Heart right ventricle (tissue), 16 donors: Measurements from ENCODE around the gene SART1. TPM values are rescaled to one million over a fixed set of nuclear protein-coding genes. Genes with fewer than 3 reads are reported as not detected.

ENCODE experiments used
- ATAC-seq, 8 donors: fragments of 200-7000 bp; cut with Tn5 transposase; one replicate each; pipeline ENCODE4 v1.9.1; 2020; ENCODE audit warnings: mild to moderate bottlenecking in 8 of 8, moderate library complexity in 8 of 8, moderate number of reproducible peaks in 1 of 8
- DNase-seq, 2 donors: peaks; one replicate each; pipeline ENCODE4 v3.0.0-alpha.2; 2020
- H3K27ac ChIP-seq, 10 donors: fragments of 200-600 bp; sonication (generic) in 2 of 10; one replicate each; pipeline versions ENCODE4 v1.5.0 to v1.8.0; 2020 to 2022; ENCODE audit warnings: mild to moderate bottlenecking in 3 of 10
- H3K27me3 ChIP-seq, 7 donors: fragments of 200-600 bp; one replicate each; pipeline ENCODE4 v1.8.0; 2021 to 2022; ENCODE audit warnings: mild to moderate bottlenecking in 2 of 7
- H3K36me3 ChIP-seq, 9 donors: fragments of 200-600 bp; sonication (generic) in 1 of 9; one replicate each; pipeline versions ENCODE4 v1.5.0 to v1.8.0; 2020 to 2022; ENCODE audit warnings: mild to moderate bottlenecking in 2 of 9
- H3K4me1 ChIP-seq, 9 donors: fragments of 200-600 bp; sonication (generic) in 1 of 9; one replicate each; pipeline versions ENCODE4 v1.5.0 to v1.8.0; 2020 to 2022; ENCODE audit warnings: mild to moderate bottlenecking in 4 of 9
- H3K4me3 ChIP-seq, 10 donors: fragments of 200-600 bp; sonication (generic) in 2 of 10; one replicate each; pipeline versions ENCODE4 v1.5.0 to v1.8.0; 2020 to 2022; ENCODE audit warnings: mild to moderate bottlenecking in 7 of 10, moderate library complexity in 2 of 10
- H3K9me3 ChIP-seq, 11 donors: fragments of 200-600 bp in 10 of 11; sonication (generic) in 2 of 11; one replicate each; pipeline versions ENCODE4 v1.5.0 to v1.8.0; 2013 to 2022; ENCODE audit warnings: mild to moderate bottlenecking in 2 of 11, control low read depth in 1 of 11, moderate library complexity in 1 of 11
- whole genome bisulfite sequencing, 2 donors: extraction: QIAGEN DNeasy Blood & Tissue Kit; methylation state at CpG; one replicate each; pipeline ENCODE4 v1.1.7; 2013; ENCODE audit warnings: inconsistent platforms in 1 of 2; 5-methylcytosine and 5-hydroxymethylcytosine counted together
- intact Hi-C, 10 donors: fragments of 100-400 bp; cut with DNase I; formaldehyde crosslinking; loops; one replicate each; pipeline versions ENCODE4 v1.11.1 to v1.14.2; 2022
- polyA plus RNA-seq, 2 donors: library from polyadenylated mRNA; stranded (reverse); fragments of 200-250 nt; gene quantifications; one replicate each; pipeline ENCODE4 v1.2.3, GENCODE V29; 2013
- total RNA-seq, 10 donors: library from RNA; stranded (reverse); fragmentation: NEBNext Ultra II Directional in 3 of 10; extraction: Animal tissue kit (Norgen Biotek cat#: 25700) in 3 of 10; gene quantifications; one replicate each; pipeline versions ENCODE4 v1.2.1 to v1.2.4, GENCODE V29; 2021 to 2023
- TF ChIP-seq, protein P1 (sequence below), 9 donors: fragments of 200-600 bp; sonication (generic) in 2 of 9; IDR thresholded peaks; one replicate each; pipeline versions ENCODE4 v1.5.0 to v1.8.0; 2021 to 2022; ENCODE audit warnings: antibody characterized with exemption in 9 of 9, mild to moderate bottlenecking in 5 of 9, moderate library complexity in 1 of 9
- donor health status: Arrhythmogenic right ventricular cardiomyopathy.
- donor health status: ischemic (EF 13 %, LVEDD 7.1; RV severe dilation, severe dysfunction).
- donor health status: healthy with polysubstance abuse.
- donor health status: DM: no; HTN: yes; CAD: no.
- donor health status: DM: no; HTN: no; CAD: no.
- donor health status: ischemic (EF 25% LVEDD 6.9; RV normal size, moderate dysfunction).
- donor health status: ischemic (EF 25% LVEDD 5.7; RV mildly dilated, moderate dysfunction).
- donor health status: healthy.
- donor health status: DM: yes; HTN: yes; CAD: no.
- donor health status: Ischemic cardiomyopathy.
- donor health status: ischemic (EF 35%, LVEDD 5.7; RV mildly dilated, moderate dysfunction).
- donor health status: nonischemic (EF 11% LVEDD 7.7; RV severe dilation, severe dysfunction).
- donor health status: DM: yes; HTN: yes; CAD: no.
- donor health status: PGD.
- donor health status: ischemic (EF 29% LVEDD 5.4; RV normal size, mild dysfunction).
- donor health status: nonischemic (EF 23%, LVEDD 6.1; RV moderate dilation, normal function).

SART1 gene
- total and polyA plus RNA-seq, 12 donors: 26.2 to 160 (median 33.5) TPM

DNA sequence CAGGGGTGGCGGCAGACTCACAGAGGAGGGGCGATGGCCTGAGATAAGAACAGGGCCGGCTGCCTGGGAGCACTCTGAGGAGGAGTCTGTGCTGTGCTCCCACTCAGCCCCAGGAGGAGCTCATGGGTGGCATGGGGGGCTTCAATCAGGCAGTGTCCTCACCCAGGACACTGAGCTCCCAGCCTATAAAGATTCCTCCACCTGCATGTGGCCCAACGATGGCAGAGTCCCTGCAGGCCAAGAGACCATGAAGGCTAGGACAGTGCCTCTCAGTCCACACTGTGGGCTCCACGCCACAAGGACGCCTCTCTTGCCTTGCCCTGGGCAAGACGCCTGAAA lies 52.2 kb downstream of the SART1 start:
- intact Hi-C loops: no loop called here
- Histone ChIP-seq H3K4me1 (peaks cover 0 to 27% (median 18%) of the 10 kb centered on the region in 9 donors), H3K36me3 (no peaks in the 10 kb centered on the region), H3K27ac (no peak overlapping the region), H3K9me3 (no peaks in the 10 kb centered on the region), H3K4me3 (no peak overlapping the region), H3K27me3 (peaks cover 8 to 39% (median 23%) of the 10 kb centered on the region in 7 donors)
- TF ChIP-seq, protein P1, sequence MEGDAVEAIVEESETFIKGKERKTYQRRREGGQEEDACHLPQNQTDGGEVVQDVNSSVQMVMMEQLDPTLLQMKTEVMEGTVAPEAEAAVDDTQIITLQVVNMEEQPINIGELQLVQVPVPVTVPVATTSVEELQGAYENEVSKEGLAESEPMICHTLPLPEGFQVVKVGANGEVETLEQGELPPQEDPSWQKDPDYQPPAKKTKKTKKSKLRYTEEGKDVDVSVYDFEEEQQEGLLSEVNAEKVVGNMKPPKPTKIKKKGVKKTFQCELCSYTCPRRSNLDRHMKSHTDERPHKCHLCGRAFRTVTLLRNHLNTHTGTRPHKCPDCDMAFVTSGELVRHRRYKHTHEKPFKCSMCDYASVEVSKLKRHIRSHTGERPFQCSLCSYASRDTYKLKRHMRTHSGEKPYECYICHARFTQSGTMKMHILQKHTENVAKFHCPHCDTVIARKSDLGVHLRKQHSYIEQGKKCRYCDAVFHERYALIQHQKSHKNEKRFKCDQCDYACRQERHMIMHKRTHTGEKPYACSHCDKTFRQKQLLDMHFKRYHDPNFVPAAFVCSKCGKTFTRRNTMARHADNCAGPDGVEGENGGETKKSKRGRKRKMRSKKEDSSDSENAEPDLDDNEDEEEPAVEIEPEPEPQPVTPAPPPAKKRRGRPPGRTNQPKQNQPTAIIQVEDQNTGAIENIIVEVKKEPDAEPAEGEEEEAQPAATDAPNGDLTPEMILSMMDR (IDR thresholded peaks at IDR 0.05): no peak
- 62 to 69% methylated on average over 7 of the region's 7 CpGs for WGBS, 2 donors
- ATAC-seq (no peak), DNase-seq (no peak)

DNA sequence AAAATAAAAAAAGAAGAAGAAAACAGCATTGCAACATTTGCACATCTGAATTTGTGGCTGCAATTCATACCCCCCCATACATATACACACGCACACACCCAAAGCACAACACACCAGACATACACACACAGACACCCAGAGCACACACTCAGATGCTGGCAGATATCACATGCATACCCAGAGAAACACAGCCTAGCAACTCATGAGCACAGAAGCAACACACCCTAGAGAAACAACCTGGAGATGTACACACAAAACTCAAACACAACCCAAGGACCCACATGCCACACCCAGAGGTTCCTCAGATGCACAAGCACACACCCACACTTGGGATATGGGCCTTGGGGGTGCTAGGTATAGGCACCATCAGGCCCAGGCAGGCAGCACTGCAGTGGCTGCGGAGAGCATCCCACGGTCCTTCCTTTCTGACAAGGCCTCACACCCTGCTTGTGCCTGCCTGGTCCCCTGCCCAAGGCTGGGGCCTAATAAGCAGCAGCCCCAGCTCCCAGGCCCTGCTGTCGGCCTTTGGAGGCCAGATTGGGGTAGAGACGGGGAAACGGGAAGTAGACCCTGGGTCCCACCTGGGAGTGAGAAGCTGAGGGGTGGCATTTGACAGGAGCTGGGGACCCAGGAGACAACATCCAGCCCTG lies 53.4 kb downstream of the SART1 start:
- intact Hi-C loops: no loop called here
- Histone ChIP-seq H3K4me3 (no peak overlapping the region), H3K27ac (peak overlapping the region in 9 of 10 donors; percentile 30 to 65 (median 51)), H3K9me3 (no peaks in the 10 kb centered on the region), H3K36me3 (no peaks in the 10 kb centered on the region), H3K27me3 (peaks cover 8 to 39% (median 23%) of the 10 kb centered on the region in 7 donors), H3K4me1 (peaks cover 0 to 27% (median 18%) of the 10 kb centered on the region in 9 donors)
- peak in 2 of 8 donors; percentile 6 for ATAC-seq
- WGBS, 2 donors: 81 to 90% methylated on average over 6 of the region's 6 CpGs
- DNase-seq: no peak
- TF ChIP-seq, protein P1 (IDR thresholded peaks at IDR 0.05): no peak

DNA sequence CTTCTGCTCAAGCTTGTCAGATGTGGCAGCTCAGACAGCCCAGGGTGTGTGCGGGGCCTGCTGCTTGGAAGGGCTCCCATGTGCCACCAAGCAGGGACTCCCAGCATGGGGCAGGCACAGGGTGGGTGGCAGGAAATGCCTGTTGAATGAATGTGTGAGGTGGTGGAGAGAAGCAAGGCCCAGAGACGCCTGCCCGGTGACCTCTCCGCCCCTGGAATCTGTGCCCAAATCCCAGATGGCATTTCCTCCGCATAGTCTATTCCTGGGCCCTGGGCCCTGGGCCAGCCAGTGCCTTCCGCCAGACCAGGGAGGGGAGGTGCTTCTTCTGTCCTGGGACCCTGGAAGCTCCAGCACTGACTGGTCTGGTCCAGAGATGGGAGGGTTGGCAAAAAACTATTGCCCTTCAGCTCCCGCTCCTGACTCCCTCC lies 53.9 kb downstream of the SART1 start:
- Histone ChIP-seq H3K27me3 (peaks cover 8 to 35% (median 23%) of the 10 kb centered on the region in 7 donors), H3K36me3 (no peaks in the 10 kb centered on the region), H3K9me3 (no peaks in the 10 kb centered on the region), H3K27ac (peak overlapping the region in 9 of 10 donors; percentile 30 to 65 (median 51)), H3K4me1 (peaks cover 0 to 27% (median 18%) of the 10 kb centered on the region in 9 donors), H3K4me3 (no peak overlapping the region)
- peak; percentile 39 to 90 (median 68) for ATAC-seq
- intact Hi-C loops: no loop called here
- TF ChIP-seq, protein P1 (IDR thresholded peaks at IDR 0.05): no peak
- WGBS, 2 donors: 47 to 50% methylated on average over 7 of the region's 7 CpGs
- DNase-seq: peak; percentile 32 to 50

DNA sequence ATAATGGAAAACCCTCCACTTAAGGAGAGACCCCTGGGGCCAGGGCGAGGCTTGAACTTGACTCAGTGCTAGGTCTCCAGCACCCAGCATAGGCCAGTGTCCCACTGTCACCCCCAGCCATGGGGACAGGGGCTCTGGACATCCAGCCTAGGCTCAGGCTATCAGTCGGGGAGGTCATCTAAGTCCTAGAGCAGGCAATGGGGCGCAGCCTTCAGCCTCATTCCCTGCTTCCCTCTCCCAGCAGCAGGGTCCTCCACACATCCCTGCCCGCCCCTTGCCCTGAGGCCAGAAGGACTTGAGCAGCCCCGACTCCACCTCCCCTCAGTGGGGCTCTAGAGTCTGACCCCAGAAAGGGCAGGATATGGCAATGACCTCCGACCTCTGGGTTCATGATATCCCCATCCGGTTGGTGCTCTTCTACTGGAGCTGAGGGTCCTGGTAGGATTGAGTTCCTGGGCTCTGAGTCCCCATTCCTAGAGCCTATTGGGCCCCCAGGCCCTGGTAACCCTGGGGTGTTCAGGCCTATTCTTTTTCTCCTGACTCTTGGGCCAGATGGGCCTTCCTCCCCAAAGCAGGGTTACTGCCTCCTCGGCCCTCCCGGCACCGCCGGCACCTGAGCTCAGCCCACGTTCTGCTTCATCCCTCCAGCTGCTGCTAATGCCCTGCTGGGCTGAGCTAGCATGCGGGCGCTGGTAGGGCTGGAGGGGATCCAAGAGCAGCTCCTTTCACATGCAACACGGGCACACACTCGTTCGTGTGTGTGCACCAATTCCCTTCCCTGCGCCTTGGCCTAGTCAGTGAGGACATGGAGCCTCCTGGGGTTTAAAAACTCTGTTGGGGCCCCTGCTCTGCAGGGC lies 54.6 kb downstream of the SART1 start:
- 75 to 79% methylated on average over 18 of the region's 18 CpGs for WGBS, 2 donors
- H3K4me3 ChIP-seq: no peak overlapping the region
- intact Hi-C loops: no loop called here
- no peaks in the 10 kb centered on the region for H3K36me3 ChIP-seq
- H3K27me3 ChIP-seq: peaks cover 8 to 28% (median 23%) of the 10 kb centered on the region in 7 donors
- no peaks in the 10 kb centered on the region for H3K9me3 ChIP-seq
- H3K27ac ChIP-seq: peak overlapping the region in 7 of 10 donors; percentile 26 to 65 (median 51)
- DNase-seq: no peak
- TF ChIP-seq, protein P1 (IDR thresholded peaks at IDR 0.05): no peak
- peaks cover 0 to 32% (median 18%) of the 10 kb centered on the region in 9 donors for H3K4me1 ChIP-seq
- peak in 6 of 8 donors; percentile 7 to 36 (median 22) for ATAC-seq
